Nephron progenitor cell (in vitro differentiated cells): ENCODE data around the gene MOGAT3.

Source experiments
- DNase-seq: peaks from one replicate; pipeline ENCODE4 v3.0.0; 2021
- H3K27ac Mint-ChIP-seq: 2 replicates; pipeline ENCODE4 v1.8.0; 2021; ENCODE audit warnings: mild to moderate bottlenecking, moderate library complexity, mixed read lengths
- H3K27me3 Mint-ChIP-seq: 2 replicates; pipeline ENCODE4 v1.8.0; 2021; ENCODE audit warnings: mild to moderate bottlenecking, low read depth, mixed read lengths; ENCODE audit not compliant: poor library complexity
- H3K36me3 Mint-ChIP-seq: 2 replicates; pipeline ENCODE4 v1.8.0; 2021; ENCODE audit warnings: low read depth, mixed read lengths
- H3K4me1 Mint-ChIP-seq: 2 replicates; pipeline ENCODE4 v1.8.0; 2021; ENCODE audit warnings: mixed read lengths
- H3K4me3 Mint-ChIP-seq: 2 replicates; pipeline ENCODE4 v1.8.0; 2021; ENCODE audit warnings: mild to moderate bottlenecking, moderate library complexity, mixed read lengths
- H3K9me3 Mint-ChIP-seq: 2 replicates; pipeline ENCODE4 v1.8.0; 2021; ENCODE audit warnings: mild to moderate bottlenecking, moderate library complexity, mixed read lengths
- CTCF ChIP-seq: fragments of 200-600 bp; sonication (generic); IDR thresholded peaks from 2 replicates; pipeline ENCODE4 v1.5.0; 2021; ENCODE audit warnings: antibody characterized with exemption

The MOGAT3 gene

GRCh38 chr7:101243646-101244374, 43.0 kb upstream of the MOGAT3 start:
- peaks cover 17% of the 10 kb centered on the region for H3K36me3 Mint-ChIP-seq
- TF ChIP-seq CTCF: no peak
- H3K4me1 Mint-ChIP-seq: peaks cover 31% of the 10 kb centered on the region
- no peaks in the 10 kb centered on the region for H3K9me3 Mint-ChIP-seq
- H3K4me3 Mint-ChIP-seq: peak overlapping the region; percentile 97
- no peak for DNase-seq
- peaks cover 3% of the 10 kb centered on the region for H3K27me3 Mint-ChIP-seq
- H3K27ac Mint-ChIP-seq: no peak overlapping the region

GRCh38 chr7:101241443-101242349, 40.9 kb upstream of the MOGAT3 start:
- H3K9me3 Mint-ChIP-seq: no peaks in the 10 kb centered on the region
- H3K36me3 Mint-ChIP-seq: peaks cover 7% of the 10 kb centered on the region
- no peak for DNase-seq
- H3K27me3 Mint-ChIP-seq: peaks cover 3% of the 10 kb centered on the region
- H3K4me3 Mint-ChIP-seq: no peak overlapping the region
- H3K4me1 Mint-ChIP-seq: peaks cover 39% of the 10 kb centered on the region
- no peak overlapping the region for H3K27ac Mint-ChIP-seq
- no peak for TF ChIP-seq CTCF

GRCh38 chr7:101241015-101241363, 40.2 kb upstream of the MOGAT3 start:
- no peak for DNase-seq
- Mint-ChIP-seq H3K36me3 (peaks cover 6% of the 10 kb centered on the region), H3K9me3 (no peaks in the 10 kb centered on the region)

GRCh38 chr7:101240226-101241014, 39.6 kb upstream of the MOGAT3 start:
- Mint-ChIP-seq H3K9me3 (no peaks in the 10 kb centered on the region), H3K27me3 (no peaks in the 10 kb centered on the region), H3K4me1 (peaks cover 33% of the 10 kb centered on the region), H3K36me3 (peaks cover under 1% of the 10 kb centered on the region), H3K4me3 (no peak overlapping the region), H3K27ac (no peak overlapping the region)
- TF ChIP-seq CTCF: no peak
- no peak for DNase-seq

More at GRCh38 chr7:101241015-101241363, 40.2 kb upstream of the MOGAT3 start:
- Mint-ChIP-seq H3K27me3 (peaks cover 3% of the 10 kb centered on the region), H3K4me3 (no peak overlapping the region), H3K27ac (no peak overlapping the region), H3K4me1 (peaks cover 39% of the 10 kb centered on the region)
- TF ChIP-seq CTCF: no peak

- no peaks in the 10 kb centered on the region for H3K36me3 Mint-ChIP-seq
- peaks cover 28% of the 10 kb centered on the region for H3K4me1 Mint-ChIP-seq
- no peak overlapping the region for H3K27ac Mint-ChIP-seq
- no peak for DNase-seq
- no peak for TF ChIP-seq CTCF
- no peaks in the 10 kb centered on the region for H3K27me3 Mint-ChIP-seq
- no peak overlapping the region for H3K4me3 Mint-ChIP-seq
- H3K9me3 Mint-ChIP-seq: no peaks in the 10 kb centered on the region
Measured at GRCh38 chr7:101239951-101240220, 39.0 kb upstream of the MOGAT3 start.
